GM19395 (cell line): ENCODE data around the gene EFCC1.

Experiments
- ATAC-seq: cut with Tn5 transposase; IDR thresholded peaks from one replicate; pipeline ENCODE4 v1.9.1; 2021; ENCODE audit warnings: mild to moderate bottlenecking, moderate library complexity; ENCODE audit not compliant: unreplicated experiment

EFCC1 gene

DNA sequence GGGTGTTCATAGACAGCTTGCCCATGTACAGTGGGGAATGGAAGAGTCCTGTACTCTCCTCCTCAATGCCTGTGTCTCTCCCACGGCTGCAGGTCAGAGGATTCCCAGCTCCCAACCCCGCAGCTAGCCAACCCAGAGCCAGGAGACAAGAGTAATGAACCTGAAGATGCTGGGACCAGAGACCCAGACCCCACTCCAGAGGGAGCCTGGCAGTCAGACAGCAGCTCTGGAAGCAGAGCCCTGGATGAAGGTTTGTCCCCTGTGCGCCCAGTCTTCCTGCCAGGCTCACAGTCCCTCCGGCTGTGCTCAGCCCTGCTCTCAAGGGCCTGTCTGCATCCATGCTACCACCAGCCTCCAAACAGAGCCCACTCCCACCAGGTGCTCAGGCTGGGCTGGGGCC, 29.5 kb downstream of the EFCC1 start:
- ATAC-seq = no peak

DNA sequence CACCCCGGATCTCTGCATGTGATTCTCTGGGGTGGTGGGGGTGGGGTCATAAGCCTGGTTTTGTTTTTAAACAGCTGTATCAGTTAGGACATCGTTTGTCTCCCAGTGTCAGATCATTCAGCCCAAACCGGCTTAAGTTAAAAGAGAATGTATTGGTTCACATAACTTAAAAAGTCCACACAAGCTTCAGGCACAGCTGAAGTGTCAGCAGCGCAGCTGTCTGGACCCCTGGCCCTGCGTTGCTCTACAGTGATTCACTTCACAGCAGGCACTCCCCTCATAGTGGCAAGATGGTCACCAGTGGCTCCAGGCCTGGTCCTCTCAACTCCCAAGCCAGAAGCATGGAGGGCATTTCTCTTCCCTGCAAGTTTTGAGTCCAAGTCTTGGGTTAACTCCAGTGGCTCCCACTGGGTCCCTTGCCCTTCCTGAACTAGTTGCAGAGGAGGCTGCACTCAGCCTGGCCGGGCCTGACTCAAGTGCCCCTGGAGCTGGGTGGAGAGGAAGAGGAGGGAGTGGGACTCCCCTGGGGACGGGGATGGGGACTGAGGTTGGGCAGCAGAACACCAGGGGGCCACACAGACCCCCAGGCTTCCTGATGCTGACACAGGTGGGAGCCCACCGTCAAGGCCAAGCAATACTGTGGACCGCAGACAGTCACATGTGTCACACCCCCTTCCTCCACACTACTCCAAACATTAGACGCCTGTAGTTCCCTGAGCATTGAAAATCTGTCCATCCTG, 30.5 kb downstream of the EFCC1 start:
- ATAC-seq = no peak

DNA sequence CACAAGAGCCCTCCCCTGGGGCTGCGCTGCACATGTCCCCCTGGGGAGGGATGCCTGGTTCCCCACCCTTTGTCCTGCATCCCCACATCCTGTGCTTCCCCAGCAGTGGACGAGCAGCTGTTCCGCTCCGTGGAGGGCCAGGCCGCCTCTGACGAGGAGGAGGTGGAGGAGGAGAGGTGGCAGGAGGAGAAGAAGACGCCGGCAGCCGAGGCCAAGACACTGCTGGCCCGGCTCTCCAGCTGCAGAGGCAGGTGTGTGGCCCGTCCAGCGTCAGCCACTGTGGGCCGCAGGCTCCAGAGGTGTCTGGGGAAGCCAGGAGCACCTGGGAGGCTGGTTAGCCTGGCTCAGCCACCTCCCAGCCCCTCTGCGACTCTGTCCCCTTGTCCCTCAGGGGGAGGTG, 31.6 kb downstream of the EFCC1 start:
- no peak for ATAC-seq

DNA sequence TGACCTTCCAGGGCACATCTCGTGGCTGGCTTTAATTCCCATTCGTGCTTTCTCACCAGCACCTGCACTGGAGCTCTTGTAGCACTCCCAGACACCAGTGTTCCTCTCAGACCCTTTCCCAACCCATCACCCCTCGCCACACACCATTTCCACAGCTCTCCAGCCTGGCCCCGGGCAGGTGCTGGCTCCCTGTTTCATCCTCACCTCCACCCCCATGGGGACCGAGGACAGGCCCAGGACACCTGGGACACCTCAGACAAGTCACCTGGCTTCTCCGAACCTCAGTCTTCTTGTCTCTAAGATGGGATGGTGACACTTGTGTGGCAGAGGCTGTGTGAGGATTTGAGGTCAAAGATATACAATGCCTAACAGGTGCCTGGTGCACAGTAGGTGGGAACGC, 32.0 kb downstream of the EFCC1 start:
- ATAC-seq = no peak

GRCh38 chr3:129033633-129034321, 32.7 kb downstream of the EFCC1 start:
- no peak for ATAC-seq

DNA sequence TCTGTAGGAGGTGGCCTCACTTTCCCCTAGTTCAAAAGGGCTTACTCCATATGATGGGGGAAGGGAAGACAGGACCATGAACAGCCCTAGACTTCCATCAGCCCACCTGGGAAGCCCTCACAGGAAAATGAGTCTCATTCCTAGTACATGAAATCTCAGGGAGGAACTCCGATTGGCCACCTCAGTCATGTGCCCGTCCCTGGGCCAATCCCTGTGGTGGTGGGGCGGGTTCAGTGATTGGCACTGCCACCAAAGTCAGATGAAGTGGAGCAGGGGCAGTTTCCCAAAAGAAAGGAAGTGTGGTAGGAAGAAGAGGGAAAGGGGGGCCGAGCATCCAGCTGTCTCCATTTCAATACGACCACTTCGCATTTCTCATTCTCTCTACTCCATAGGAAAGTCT, 33.5 kb downstream of the EFCC1 start:
- ATAC-seq = no peak

GRCh38 chr3:129035360-129036221, 34.5 kb downstream of the EFCC1 start:
- no peak for ATAC-seq

- ATAC-seq = no peak
Measured at GRCh38 chr3:129036222-129037092, 35.4 kb downstream of the EFCC1 start.

GRCh38 chr3:129037093-129037419, 36.0 kb downstream of the EFCC1 start:
- ATAC-seq = no peak

GRCh38 chr3:129038121-129038855, 37.2 kb downstream of the EFCC1 start:
- ATAC-seq = no peak

- ATAC-seq = no peak
Measured at GRCh38 chr3:129039271-129040038, 38.4 kb downstream of the EFCC1 start.

DNA sequence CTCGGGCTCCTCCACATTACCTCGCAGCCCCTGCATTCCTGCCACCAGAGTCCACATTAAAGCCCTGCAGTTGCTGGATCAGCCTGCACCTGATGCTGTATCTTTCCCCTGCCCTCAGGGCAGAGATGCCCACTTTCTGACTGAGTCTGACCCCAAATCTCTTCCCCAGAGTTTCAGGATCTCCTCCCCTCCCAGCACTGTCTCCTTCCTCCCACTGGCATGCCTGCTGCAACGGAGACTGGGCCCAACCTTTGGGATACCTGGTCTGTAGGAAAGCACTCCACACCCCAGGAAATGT, 38.9 kb downstream of the EFCC1 start:
- no peak for ATAC-seq

GRCh38 chr3:129040579-129041300, 39.6 kb downstream of the EFCC1 start:
- no peak for ATAC-seq

DNA sequence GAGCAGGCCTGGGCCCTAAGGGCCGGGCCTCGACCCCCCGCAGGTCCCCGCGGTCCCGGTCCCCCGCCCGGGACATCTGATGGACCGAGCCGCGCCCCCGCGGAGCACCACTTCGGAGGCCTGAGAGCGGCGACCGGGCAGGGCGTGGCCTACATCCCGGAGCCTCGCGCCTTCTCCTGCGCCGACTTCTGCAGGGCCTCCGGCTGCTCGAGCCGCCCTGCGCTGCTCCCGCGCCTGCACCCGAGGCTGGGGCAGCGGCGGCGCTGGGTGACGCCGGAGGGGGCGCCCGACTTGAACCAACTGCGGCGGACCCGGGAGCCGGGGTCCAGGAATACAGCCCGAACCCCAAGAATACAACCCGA, 44.6 kb downstream of the EFCC1 start:
- no peak for ATAC-seq

DNA sequence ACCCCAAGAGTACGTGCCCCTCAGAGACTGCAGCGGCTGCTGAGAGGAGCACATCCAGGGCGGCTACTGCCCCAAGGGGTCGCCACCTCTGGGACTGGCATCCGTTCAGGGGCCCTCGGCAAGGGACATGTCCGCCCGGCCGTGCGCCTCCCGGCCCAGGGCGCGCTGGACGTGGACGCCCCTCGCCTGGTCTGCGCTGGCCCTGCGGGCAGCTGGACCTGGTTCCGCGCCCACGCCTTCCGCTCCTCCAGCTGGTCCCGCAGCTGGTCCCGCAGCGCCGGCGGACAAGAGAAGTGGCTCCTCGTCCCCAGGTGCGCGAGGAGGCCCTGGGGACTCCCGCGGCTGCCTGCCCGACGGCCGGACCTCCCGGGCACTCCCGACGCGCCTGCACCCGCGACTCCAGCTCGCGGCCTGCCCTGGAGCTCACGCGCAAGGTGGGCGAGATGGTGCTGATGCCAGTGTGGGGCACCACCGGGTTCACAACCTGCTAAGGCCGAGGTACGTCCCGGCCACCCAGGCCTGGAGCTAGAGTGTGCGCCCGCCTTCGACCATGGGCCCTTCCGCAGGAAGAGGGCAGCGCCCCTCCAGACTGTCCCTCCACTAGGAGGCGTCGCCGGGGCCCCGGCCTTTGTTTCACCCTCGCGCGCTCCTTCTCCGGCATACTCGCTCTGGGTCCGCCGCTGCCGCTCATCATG, 45.1 kb downstream of the EFCC1 start:
- no peak for ATAC-seq

- ATAC-seq = no peak
Measured at GRCh38 chr3:129046732-129047552, 45.8 kb downstream of the EFCC1 start.

- ATAC-seq = no peak
Measured at GRCh38 chr3:129047553-129047839, 46.4 kb downstream of the EFCC1 start.
